ENCODE data around the gene MED4. TPM values are rescaled to one million over a fixed set of nuclear protein-coding genes. Genes with fewer than 3 reads are reported as not detected.

Gene MED4
- total RNA-seq, 1 experiment from 2014 or later: 46.9 TPM

DNA sequence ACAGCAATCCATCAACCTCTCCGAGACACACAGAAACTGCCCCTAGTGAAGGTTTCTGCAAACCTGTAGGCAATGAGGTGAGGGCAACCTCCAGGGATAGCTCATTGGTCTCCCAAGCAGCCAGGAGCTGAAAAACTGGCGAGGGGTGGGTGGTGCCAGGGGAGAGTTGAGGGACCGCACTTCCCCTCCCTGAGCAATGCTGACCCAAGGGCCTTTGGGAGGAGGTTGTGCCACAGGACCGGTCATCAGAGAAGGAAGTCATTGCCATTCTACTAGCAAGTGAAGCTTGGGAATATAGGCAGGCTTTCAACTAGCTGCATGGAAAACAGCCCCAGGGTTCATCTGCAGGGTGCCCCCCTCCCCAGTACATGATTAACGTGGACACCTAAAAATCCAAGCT, 23.1 kb upstream of the MED4 start (continued):
- TF ChIP-seq, protein P1, sequence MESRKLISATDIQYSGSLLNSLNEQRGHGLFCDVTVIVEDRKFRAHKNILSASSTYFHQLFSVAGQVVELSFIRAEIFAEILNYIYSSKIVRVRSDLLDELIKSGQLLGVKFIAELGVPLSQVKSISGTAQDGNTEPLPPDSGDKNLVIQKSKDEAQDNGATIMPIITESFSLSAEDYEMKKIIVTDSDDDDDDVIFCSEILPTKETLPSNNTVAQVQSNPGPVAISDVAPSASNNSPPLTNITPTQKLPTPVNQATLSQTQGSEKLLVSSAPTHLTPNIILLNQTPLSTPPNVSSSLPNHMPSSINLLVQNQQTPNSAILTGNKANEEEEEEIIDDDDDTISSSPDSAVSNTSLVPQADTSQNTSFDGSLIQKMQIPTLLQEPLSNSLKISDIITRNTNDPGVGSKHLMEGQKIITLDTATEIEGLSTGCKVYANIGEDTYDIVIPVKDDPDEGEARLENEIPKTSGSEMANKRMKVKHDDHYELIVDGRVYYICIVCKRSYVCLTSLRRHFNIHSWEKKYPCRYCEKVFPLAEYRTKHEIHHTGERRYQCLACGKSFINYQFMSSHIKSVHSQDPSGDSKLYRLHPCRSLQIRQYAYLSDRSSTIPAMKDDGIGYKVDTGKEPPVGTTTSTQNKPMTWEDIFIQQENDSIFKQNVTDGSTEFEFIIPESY (IDR thresholded peaks at IDR 0.05; ENCODE audit: extremely low read depth, insufficient replicate concordance, low read length): no peak
- TF ChIP-seq JUND (IDR thresholded peaks at IDR 0.05): no peak
- TF ChIP-seq FOSL1 (IDR thresholded peaks at IDR 0.05; ENCODE audit: low read depth): no peak
- no peak for TF ChIP-seq CEBPB (IDR thresholded peaks at IDR 0.05; ENCODE audit: low read depth)
- no peak for TF ChIP-seq EZH2phosphoT487 (IDR thresholded peaks at IDR 0.05; ENCODE audit: borderline replicate concordance)
- TF ChIP-seq YY1 (IDR thresholded peaks at IDR 0.05; ENCODE audit: extremely low read depth, insufficient replicate concordance, low read depth, low read length): no peak

DNA sequence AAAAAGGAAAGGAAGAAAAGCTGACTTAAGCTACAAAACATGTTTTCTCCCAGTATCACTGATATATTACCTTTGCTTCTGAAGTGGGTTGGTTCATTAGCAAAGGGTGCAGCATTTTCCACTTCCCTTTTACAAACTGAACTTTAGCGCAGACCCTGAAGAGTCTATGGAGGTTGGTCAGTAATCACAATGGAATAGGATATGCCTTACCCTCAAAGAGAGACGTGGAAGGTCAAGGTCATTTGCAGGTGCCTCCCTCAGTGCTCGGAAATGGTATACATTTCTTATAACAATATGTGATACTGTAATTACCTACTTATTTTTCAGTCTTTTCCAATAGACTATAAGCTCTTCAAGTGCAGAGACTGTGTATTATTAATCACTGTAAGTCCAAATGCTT, 21.9 kb upstream of the MED4 start:
- ChIA-PET RAD21 (ENCODE audit: low non-redundant PET in 1 of 2, low total read pairs in 2 of 2, uncharacterized antibody in 2 of 2, unreplicated experiment in 2 of 2) (no interaction called here), POLR2A (no interaction called here), CTCF (no interaction called here)
- no peak overlapping the region for H2AFZ ChIP-seq (ENCODE audit: low read depth, low read length, poor library complexity, severe bottlenecking)
- no TSS peak for BruUV-seq (replicated peaks)
- no peaks in the 10 kb centered on the region for H3K36me3 ChIP-seq (ENCODE audit: control insufficient read depth in 1 of 2, insufficient read depth in 2 of 2, low read length in 2 of 2)
- no peak for DNase-seq (ENCODE audit: low read depth, low spot score)
- no peak overlapping the region for H3K4me3 ChIP-seq (replicated peaks in 1 of 2; ENCODE audit: low read depth in 1 of 2, low read length in 2 of 2)
- H4K20me1 ChIP-seq (ENCODE audit: insufficient read depth): no peaks in the 10 kb centered on the region
- TF ChIP-seq FOSL1 (IDR thresholded peaks at IDR 0.05; ENCODE audit: low read depth): no peak
- TF ChIP-seq YY1 (IDR thresholded peaks at IDR 0.05; ENCODE audit: extremely low read depth, insufficient replicate concordance, low read depth, low read length): no peak
- no peak for TF ChIP-seq EZH2 (IDR thresholded peaks at IDR 0.05)
- no peak for TF ChIP-seq ELF1 (IDR thresholded peaks at IDR 0.05; ENCODE audit: borderline replicate concordance, low read depth)
- no peak for TF ChIP-seq JUND (IDR thresholded peaks at IDR 0.05)
- no peak for TF ChIP-seq POLR2A (IDR thresholded peaks at IDR 0.05; ENCODE audit: borderline replicate concordance, extremely low read depth, insufficient read depth, insufficient read length)
- TF ChIP-seq RAD21 (IDR thresholded peaks at IDR 0.05; ENCODE audit: low read depth): no peak
- TF ChIP-seq SIN3A (IDR thresholded peaks at IDR 0.05; ENCODE audit: low read depth): no peak
- TF ChIP-seq SRF (IDR thresholded peaks at IDR 0.05; ENCODE audit: low read depth): no peak
- TF ChIP-seq, protein P2, sequence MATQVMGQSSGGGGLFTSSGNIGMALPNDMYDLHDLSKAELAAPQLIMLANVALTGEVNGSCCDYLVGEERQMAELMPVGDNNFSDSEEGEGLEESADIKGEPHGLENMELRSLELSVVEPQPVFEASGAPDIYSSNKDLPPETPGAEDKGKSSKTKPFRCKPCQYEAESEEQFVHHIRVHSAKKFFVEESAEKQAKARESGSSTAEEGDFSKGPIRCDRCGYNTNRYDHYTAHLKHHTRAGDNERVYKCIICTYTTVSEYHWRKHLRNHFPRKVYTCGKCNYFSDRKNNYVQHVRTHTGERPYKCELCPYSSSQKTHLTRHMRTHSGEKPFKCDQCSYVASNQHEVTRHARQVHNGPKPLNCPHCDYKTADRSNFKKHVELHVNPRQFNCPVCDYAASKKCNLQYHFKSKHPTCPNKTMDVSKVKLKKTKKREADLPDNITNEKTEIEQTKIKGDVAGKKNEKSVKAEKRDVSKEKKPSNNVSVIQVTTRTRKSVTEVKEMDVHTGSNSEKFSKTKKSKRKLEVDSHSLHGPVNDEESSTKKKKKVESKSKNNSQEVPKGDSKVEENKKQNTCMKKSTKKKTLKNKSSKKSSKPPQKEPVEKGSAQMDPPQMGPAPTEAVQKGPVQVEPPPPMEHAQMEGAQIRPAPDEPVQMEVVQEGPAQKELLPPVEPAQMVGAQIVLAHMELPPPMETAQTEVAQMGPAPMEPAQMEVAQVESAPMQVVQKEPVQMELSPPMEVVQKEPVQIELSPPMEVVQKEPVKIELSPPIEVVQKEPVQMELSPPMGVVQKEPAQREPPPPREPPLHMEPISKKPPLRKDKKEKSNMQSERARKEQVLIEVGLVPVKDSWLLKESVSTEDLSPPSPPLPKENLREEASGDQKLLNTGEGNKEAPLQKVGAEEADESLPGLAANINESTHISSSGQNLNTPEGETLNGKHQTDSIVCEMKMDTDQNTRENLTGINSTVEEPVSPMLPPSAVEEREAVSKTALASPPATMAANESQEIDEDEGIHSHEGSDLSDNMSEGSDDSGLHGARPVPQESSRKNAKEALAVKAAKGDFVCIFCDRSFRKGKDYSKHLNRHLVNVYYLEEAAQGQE (IDR thresholded peaks at IDR 0.05; ENCODE audit: low read depth): no peak
- TF ChIP-seq SP1 (IDR thresholded peaks at IDR 0.05; ENCODE audit: low read depth): no peak
- TF ChIP-seq POLR2AphosphoS5 (IDR thresholded peaks at IDR 0.05; ENCODE audit: low read depth, low read length): no peak
- no peak for TF ChIP-seq ZFX (IDR thresholded peaks at IDR 0.05)
- TF ChIP-seq EGR1 (IDR thresholded peaks at IDR 0.05; ENCODE audit: low read depth): no peak
- TF ChIP-seq, protein P3, sequence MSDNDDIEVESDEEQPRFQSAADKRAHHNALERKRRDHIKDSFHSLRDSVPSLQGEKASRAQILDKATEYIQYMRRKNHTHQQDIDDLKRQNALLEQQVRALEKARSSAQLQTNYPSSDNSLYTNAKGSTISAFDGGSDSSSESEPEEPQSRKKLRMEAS (IDR thresholded peaks at IDR 0.05): no peak
- TF ChIP-seq ZNF274 (IDR thresholded peaks at IDR 0.05; ENCODE audit: low read depth, low read length): no peak
- no peak for TF ChIP-seq CEBPB (IDR thresholded peaks at IDR 0.05; ENCODE audit: low read depth)
- intact Hi-C loops (cut with micrococcal nuclease): no loop called here
- no peak overlapping the region for H3K27ac ChIP-seq (ENCODE audit: low read depth, low read length)
- no peaks in the 10 kb centered on the region for H3K9me3 ChIP-seq (ENCODE audit: control insufficient read depth in 1 of 2, insufficient read depth in 1 of 2, low read depth in 1 of 2, low read length in 2 of 2)
- H3K79me2 ChIP-seq (ENCODE audit: insufficient read depth, low read length): no peaks in the 10 kb centered on the region
- H3K4me2 ChIP-seq (ENCODE audit: low read length): no peak overlapping the region
- no peaks in the 10 kb centered on the region for H3K27me3 ChIP-seq (ENCODE audit: insufficient read depth, low read length)
- ATAC-seq: no peak
- no peak overlapping the region for H3K9ac ChIP-seq (ENCODE audit: low read length)
- no peaks in the 10 kb centered on the region for H3K9me2 ChIP-seq (ENCODE audit: insufficient read depth)
- no peaks in the 10 kb centered on the region for H3K4me1 ChIP-seq (ENCODE audit: control insufficient read depth in 1 of 2, insufficient read depth in 2 of 2, low read length in 2 of 2)

Measured in HCT116 (cell line).